Medulla oblongata (tissue), 1 donor: ENCODE measurements around the gene KAZN.

Experiments
- DNase-seq: peaks from one replicate; pipeline ENCODE4 v3.0.0-alpha.2; 2015; ENCODE audit errors: extremely low spot score

The KAZN gene

DNA sequence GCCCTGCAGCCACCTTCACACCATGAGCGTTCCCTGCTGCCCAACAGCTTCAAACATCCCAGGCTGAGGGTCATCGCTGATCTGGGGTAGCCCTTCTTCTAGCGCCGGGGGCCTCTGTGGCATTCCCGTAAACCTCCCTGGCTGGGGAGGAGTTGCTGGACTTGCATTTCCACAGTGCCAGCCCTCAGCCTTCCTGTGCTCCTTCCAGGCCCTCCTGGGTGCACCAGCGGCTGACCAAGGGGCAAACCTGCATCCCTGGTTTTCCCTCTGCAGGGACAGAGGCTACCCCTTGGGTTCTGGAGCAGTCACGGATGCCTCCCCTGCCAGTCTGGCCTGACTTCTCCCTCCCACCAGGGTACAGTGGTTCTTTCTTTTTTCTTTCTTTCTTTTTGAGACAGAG lies 336.4 kb downstream of the KAZN start:
- no peak for DNase-seq

DNA sequence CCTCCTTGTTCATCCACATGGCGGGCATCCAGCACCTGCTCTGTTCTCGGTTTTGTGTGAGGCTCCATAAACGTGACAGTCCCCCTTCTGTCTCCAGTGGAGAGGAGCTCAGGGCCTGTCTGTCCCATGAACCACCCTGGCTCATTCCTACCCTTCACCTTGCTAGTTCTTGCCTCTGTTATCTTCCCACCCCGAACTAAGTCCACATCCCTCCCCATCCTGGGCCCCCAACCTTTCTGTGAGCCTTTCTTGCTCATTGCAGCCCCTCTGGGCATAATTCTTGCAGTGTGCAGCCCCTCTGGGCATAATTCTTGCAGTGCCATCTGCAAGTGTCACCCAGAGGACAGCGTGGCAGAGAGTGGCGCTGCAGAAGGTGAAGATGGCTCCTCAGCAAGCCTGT lies 338.3 kb downstream of the KAZN start:
- DNase-seq: no peak

DNA sequence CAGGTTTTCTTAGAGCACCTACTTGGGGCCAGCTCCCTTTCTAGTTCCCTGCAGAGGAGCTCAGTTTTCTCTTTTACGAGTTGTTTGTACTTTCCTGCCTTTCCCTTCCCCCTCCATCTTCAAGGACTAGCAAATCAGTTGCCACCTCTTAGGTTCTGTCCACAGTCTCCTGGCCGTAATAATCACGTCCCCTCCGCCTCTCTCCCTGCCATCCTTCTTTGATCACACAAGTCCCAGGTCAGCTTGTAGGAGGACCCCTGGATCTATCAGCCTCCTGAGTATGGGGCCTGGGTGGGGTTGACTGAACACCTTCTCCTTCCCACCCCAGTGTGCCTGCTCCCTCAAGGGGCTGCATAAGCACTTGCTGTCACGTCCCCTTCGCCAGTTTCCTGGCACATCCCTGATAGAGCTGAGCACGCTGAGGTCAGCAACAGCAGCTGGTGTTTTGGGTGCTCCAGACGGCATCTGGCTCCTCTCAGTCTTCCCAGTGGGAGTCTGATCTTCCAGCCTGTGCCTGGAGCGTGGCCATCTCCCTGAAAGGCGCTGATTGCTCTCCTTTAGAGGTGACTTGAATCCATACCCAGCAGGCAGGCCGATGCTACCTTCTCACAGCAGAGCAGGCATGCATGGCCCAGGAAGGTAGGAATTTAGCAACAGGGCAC lies 338.9 kb downstream of the KAZN start:
- no peak for DNase-seq

DNA sequence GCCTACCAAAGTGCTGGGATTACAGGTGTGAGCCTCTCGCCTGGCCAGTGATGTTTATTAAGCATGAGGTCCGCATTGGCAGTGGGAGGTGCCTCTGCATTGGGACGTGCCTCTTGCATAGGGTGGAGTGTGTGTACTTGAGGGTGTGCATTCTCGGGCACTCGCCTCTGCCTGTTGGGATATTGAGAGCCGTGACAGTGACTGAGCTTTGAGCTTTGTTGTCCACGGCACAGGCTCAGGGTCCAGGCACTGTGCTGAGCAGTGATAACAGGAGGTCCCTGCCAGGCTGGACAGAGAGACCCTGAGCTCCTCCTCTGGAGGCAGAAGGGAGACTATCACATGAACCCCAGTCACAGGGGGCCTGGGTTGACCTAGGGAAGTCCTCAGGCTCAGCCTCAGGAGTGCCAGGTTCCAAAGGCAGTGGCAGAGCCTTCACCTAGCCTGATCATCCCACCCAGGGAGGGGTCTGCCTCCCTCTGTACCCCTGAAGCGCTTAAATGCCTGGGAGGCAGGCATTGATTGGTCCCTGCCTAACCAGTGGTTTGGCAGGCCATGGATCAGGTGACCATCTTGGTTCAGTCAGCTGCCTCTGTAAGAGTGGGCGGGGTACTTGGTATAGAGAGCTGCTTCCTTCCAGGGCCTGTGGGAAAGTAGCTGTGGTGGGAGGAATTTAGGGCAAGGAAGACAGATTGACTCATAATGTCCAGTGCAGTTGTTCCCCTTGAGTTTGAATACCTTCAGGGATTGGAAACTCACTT lies 341.2 kb downstream of the KAZN start:
- no peak for DNase-seq

DNA sequence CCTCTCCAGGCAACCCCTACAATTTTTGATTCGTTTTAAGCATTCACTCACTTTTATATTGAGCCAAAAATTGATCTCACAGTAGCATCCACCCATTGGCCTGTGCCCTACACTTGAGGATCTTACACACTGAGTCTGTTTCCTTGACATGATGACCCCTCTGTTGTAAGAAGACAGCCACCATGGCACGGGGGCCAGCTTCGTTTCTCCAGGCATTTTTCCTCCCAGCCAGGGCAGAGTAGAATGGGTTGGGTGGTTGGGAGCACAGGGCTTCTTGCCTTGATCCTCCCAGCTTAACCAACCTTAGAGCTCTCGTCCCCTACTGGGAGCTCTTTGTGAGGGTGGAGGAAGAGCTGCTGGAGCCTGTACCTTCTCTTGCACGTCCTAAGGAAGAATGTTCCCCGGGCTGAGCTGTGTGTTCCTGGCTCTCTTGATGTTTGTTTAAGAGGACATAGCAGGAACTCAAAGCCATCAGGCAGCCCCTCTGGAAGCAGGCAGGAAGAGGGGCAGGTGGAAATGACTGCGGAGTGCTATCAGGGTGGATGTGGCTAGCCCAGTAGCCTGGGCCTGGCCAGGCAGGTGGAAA lies 341.9 kb downstream of the KAZN start:
- no peak for DNase-seq

DNA sequence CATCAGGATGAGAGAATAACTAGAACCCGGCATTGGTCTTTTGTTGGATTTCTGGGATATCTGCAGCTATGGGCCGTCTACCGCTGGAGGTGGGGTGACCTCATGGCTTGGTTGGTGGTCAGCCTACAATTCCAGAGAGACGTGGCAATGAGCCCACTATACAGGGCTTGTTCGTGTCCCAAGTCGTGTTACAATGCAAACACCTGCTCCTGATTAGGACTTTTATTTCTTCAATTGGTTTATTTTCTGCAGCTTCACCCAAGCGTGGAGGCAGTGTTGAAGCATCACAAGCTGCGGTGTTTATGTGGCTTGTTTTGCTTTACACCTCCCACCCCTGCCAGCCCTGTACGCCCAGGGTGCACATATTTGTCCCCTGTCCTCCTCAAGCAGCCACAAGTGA lies 343.4 kb downstream of the KAZN start:
- DNase-seq: no peak

DNA sequence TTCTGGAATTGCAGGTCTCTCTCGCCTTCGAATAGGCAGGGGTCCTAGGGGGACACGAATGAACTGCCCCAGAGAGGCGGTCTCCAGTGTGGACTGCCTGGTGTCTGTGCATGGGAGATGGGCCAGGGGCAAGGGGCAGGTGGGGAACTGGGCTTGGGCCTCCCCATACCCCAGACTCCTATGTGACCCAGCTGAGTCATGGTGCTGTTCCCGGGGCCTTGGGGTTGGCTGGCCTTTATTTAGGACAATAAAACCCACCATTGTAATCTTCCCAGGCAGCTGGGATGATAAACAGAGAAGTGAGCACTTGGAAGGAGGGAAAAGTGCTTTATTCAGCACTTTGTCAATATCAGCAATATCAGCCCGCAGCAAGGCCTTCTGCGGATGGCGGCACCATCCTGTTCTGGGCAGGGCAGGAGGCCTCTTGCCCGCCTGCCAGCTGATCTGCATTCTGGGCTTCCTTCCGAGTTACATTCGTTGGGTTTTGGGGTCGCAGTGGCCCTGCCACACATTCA lies 346.0 kb downstream of the KAZN start:
- DNase-seq: peak; percentile 76

DNA sequence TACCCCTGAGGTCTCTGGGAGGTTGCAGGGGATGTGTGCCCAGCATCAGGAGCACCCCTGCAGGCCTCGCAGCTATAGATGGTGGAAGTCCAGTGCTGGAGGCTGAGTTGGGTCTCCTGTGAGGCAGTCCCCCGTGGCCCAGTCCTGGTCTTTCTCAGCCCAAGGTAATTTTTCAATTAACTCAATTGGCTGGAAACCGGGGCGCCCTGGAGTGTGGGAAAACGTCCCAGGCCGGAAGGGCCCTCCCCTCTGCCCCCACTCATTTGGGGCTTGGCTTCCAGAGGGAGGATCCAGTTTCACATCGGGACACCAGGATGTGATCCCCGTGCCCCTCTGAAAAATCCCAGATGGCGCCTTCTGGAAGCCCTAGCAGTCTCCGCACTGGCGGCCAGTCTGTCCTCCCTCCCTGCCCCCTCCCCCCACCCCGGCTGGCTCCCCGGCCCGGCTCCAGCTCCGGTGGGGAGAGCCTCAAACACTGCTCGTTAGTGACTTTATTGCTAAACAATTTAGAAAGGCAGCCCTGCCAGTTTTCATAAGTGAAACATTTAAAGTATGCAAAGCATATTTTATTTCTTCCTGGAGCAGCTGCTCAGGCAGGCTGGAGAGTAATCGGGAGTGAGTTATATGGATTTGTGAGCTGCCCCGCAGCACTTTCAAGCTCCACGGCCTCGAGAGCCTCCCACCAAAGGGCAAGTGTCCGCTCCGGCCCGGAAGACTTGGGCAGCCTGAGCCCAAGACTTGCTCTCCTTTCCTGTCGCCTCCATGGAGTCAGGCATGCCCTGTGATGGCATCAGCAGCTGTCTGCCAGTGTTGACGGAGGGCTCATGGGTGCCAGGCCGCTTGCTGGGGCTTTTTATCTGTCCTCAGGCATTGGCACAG lies 346.9 kb downstream of the KAZN start:
- peak; percentile 77 for DNase-seq

DNA sequence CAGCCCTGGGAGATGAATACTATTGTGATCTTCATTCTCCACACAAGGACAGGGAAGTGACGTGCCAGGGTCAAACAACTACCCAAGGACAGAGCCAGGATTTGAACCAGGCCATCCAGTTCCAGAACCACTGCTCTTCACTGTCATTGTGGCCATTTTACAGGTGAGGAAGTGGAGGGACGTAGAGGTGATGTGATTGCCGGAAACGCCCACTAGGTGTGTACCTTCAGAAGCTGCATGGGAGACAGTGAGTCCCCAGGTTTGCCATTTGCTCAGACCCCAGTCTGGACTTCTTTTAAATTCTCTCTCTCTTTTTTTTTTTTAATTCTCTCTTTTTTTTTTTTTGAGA lies 347.5 kb downstream of the KAZN start:
- DNase-seq: no peak

DNA sequence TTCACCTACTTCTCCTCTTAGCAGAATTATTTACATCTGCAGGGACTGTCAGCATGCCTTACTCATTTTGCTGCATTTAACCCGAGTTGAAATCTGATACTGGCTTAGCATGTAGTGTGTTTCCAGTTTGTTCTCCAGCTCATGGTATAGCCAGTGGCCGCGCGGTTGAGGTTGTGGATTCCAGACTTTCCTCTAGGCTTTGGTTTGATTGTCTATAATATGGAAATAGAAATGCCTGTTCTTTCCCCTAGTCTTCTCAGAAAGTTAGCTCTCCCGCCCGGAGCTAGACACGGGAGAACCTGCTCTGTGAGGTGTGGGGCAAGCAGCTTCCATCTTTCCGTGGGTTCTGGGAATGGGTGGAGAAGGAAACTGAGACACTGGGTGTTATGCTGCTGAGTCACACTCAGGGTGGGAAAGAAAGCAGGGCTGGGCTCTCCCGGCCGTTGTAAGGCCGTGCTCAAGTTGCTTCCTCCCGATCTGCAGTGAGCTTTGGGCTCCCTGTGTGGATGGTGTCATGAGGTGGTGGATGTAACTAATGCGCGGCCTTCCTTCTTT lies 348.3 kb downstream of the KAZN start:
- no peak for DNase-seq

DNA sequence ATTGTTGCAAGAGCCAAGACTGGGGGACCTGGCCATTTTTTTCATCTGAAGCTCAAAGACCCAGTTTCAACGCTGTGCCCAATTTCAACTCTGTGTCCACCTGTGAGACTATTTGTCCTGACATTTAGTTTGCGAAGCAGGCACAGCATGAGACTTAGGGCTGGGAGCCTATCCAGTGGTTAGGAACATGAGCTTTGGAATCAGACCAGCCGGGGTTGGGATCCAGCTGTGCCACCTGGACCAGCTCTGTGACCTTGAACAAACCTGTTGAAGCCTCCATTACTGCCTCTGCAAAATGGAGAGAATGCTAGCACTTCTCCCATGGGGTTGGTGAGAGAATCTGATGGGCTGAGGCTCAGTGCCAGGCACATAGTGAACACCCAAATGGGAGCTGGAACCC lies 348.9 kb downstream of the KAZN start:
- no peak for DNase-seq

DNA sequence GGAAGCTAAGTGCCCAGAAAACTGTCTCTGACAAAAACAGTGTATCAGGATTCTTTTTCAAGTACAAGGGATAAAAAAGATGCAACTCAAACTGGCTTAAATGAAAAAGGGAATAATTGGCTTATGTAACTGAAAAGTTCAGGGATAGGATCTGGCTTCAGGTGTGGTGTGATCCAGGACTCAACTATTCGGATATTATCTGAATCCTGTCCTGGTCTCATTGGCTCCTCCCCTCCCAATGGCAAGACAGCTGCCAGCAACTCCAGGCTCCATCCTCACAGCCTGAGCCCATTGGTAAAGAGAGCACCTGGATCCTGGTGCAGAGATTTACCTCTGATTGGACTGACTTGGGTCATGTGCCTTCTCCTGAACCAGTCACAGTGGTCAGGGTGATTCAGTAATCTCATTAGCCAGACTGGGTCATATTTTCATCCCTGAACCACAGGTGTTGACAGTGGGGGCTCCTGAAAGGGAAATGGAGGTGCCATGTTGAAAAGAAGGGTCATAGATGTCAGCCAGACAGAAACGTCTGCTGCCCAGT lies 349.7 kb downstream of the KAZN start:
- no peak for DNase-seq

DNA sequence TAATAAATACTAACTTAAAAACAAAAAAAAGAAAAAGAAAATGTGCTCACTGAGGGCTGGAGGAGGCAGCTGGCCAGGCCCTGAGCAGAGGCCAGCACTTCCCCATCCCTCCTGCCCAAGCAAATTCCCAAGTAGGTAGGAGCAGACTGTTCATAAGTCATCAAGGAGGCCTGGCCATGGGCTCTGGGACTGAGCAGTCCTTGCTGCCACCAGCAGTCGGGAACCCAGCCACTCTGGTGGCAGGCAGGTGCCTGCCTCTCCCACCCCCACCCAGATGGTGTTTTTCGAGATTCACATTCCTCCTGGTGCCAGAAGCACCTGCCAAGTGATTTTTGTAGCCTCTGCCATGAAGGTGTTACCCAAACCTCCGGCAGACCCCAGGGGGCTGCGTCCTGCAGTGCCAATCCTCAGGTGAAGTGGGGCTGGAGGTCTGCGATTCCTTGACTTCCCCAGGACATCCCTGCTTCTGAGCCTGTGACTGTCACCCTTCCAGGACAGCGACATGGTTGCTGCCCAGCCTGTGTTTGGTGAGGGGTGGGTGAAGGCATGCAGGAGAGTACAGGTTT lies 350.9 kb downstream of the KAZN start:
- DNase-seq: no peak

DNA sequence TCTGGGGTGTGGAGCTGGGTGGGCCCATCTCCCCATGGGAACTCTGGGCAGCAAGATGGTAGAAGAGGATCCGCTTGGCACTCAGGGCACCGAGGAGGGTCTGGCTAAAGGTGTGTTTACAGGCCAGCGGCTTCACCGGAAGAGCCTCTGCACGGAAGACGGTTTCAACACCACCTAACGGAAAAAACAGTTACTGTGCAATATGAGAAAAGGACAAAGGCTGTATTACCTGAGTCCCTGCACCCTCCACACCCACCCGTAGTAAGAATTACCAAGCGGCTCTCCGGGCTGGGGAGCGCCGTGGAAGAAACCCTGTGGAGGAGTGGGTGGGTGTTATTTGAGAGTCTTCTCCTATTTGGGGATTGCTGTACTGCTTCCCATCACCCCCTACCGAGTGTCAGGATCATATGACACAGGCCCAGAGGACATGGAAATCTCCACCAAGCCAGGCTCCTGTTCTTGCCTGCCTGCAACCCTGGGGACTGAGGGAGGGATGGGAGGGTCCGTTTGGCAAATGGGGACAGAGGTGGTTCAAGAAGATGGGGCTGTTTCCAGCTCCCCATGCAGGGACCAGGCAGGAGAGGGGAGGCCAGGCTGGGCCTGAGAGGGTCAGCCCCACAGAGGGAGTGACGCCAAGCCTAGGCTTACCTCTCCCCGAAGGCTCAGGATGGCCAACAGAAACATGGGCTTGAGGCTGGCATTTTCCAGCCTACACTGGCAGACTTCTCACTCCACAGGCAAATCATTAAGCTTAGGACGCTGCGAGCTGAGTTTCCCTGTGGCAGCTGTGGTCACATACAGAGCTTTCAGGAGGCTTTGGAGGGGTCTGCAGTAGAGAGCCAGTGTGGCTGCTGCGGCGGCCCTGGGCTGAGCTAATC lies 351.6 kb downstream of the KAZN start:
- no peak for DNase-seq

DNA sequence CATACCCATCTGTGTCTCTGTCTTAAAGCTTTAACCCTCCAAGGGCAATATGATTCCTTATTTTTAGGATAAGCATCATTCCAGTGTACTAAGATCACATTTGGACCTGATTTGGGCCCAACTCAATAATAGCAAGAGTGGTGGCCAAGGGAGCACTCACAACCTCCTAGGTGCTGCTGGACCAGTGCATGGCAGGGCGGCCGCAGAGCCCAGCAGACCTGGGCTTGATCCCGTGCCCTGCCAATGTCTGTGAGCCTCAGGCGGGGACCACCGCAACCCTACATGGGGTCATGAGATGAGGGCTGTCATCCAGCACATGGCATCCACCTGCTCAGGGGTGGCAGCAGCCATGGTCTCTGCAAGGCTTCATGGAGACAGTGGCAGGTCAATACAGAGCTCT lies 353.3 kb downstream of the KAZN start:
- no peak for DNase-seq

DNA sequence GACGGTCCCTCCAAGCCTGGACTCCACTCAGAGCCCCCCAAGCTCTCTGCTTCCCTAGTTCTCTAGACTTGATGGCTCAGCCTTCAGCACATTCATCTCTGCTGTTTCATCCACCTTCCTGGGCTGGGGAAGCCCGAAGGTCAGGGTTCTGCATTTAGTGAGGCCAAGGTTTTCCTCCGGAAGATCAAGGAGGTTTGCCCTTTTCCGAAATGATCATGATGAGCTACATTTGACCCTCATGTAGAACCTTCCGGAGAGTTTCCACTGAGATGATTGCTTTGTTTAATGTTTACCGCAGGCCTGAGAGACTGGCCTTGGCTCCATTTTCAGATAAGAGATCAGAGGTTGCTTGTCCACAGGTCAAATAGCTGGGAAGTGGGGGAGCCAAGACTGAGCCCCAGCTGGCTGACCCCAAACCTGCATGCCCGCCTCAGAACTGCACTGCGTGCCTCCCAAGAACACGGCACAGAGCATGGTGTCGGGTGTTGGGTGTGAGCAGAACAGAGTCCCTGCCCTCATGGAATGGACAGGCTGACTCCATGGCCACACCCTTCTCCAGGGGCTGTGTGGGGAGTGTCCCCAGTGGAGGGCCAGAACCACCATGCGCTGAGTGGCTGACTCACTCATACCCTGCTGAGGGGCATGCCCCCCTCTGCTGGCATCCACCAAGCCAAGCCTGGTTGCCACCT lies 354.3 kb downstream of the KAZN start:
- DNase-seq: no peak

DNA sequence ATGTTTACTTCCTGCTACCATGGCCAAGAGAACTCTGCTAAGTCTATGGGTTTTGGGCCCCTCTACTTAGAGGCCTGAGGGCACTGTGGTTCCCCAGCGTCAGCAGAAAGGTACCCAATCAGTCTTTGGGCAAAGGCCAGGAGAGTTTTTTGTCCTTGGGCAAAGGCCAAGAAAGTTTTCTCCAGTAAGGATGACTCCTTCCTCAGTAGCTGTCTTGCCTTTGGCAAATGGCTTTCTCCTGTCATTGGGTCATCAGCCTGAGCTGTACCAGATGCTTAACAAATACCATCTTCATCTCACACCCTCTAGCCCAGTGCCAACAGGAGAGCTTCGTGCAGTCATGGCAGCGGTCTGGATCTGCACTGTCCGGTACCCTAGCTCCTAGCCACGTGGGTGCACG lies 355.7 kb downstream of the KAZN start:
- no peak for DNase-seq

DNA sequence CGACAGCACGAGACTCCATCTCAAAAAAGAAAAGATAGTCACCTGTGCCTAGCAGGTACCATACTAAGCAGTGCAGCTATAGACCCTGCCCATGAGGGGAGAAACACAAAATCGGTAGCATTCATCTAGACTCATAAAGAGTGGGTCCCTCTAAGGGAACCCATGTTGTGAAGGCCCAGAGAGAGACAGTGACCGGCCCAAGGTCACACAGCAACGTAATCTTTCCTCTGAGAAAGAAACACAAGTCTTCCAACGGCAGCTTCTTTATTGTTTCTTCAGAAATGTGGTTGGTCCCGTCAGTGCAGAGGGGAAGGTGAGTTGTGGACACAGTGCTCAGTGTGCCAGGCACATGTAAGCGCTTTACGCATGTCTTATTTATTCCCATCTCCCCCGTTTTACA lies 356.4 kb downstream of the KAZN start:
- DNase-seq: no peak

DNA sequence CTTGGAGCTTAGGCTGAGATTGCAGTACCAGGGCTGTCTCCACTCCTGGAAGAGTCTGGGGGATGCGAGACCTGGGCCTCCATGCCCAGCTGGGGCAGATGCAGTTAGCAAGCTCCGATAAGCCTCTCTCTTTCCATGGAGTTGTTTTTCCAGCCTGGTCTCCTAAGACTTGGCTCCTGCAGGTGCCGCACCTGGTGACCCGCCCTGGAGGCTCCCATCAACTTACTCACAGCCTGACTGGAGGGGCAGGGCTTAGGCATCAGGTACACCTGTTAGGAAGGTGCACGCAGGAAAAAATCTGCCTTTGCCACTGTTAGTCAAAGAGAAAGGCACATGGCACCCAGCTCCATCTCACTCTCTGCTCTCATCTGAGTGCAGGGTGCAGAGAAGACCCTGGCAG lies 356.9 kb downstream of the KAZN start:
- DNase-seq: no peak

DNA sequence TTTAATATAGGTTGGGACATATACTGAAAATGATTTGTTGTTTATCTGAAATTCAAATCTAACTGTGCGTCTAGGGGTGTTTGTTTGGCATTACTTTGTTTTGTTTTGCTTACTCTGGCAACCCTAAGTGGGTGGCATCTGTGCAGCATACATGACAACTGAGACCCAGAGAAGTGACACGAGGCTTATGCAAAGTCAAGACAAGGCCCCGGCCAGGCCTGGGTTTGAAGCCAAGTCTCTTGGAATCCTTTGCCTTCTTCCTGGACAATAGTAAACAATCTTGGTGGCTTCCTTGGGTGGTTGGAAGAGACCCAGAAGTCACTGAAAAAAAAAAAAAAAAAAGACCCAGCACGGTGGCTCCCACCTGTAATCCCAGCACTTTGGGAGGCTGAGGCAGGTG lies 357.5 kb downstream of the KAZN start:
- no peak for DNase-seq
